Measurements from ENCODE around the gene SPZ1.
"Not testable (repeated sequence)": the region's sequence is repeated elsewhere in the genome, so short reads cannot be mapped to it uniquely, and the experiment has no call there.

SPZ1 gene

GRCh38 chr5:80339116-80339515 is 19.3 kb downstream of the SPZ1 start:
- no peak for DNase-seq (ENCODE audit: low read depth)

GRCh38 chr5:80341016-80341775 is 21.4 kb downstream of the SPZ1 start:
- no peak for DNase-seq (ENCODE audit: low read depth)

DNA sequence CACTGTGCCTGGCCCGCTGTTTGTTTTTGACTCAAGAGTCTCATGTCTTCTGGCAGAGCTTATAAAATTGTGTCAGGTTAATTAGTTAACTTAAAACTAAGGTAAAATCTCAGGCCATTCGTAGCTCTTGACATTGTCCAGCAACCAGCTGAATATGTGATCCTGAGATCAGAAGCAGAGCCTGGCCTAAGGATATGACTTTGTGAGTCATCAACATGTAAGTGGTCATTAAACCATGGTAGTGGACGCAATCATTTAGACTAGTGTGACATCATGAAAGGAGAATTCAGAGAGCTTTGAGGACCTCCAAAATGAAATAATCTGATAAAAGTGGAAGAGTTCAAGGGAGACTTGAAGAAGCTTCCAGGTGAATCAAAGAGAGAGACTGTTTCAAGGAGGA is 23.3 kb downstream of the SPZ1 start:
- no peak for DNase-seq (ENCODE audit: low read depth)

- DNase-seq (ENCODE audit: low read depth): no peak
Measured at GRCh38 chr5:80346055-80346454, 26.3 kb downstream of the SPZ1 start.

GRCh38 chr5:80348171-80348570 is 28.4 kb downstream of the SPZ1 start:
- no peak for DNase-seq (ENCODE audit: low read depth)

GRCh38 chr5:80351019-80351418 is 31.2 kb downstream of the SPZ1 start:
- not testable (repeated sequence) for DNase-seq (ENCODE audit: low read depth)

DNA sequence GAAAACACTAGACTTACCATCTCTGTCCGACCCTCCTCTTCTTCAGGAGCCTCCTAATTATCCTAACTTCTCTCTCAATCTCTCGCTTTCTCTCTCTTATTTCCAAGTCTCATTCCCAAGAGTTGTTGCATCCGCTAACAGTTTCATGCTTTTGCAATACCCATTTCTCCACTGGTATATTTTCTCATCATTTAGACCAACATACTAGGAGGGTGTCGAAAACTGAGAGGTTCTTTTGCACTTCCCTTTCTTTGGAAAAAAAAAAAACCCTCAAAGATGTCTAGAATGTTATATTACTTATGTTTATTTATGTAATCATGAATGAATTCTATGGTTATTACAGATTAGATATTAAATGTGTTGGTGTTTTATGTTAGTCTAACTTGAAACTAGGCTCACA is 35.9 kb downstream of the SPZ1 start:
- no peak for DNase-seq (ENCODE audit: low read depth)

- no peak for DNase-seq (ENCODE audit: low read depth)
Measured at GRCh38 chr5:80357671-80358070, 37.9 kb downstream of the SPZ1 start.

DNA sequence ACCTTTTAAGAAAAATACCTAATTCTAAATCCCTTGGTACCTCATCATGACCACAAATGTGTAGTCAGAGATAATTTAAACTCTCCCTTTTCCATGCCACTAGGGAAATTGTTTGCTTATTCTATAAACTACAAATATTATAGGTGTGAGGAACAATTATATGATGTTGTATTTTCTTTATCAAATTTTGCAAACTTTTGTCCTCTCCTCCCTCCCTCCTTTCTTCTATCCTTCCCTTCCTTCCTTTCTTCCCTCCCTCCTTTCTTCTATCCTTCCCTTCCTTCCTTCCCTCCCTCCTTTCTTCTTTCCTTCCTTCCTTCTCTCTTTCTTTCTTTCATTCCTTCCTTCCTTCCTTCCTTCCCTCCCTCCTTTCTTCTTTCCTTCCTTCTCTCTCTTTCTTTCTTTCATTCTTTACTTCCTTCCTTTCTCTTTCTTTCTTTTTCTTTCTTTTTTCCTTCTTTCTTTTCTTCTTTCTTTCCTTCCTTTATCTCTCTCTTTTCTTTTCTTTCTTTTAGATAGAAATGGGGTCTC is 41.2 kb downstream of the SPZ1 start:
- DNase-seq (ENCODE audit: low read depth): no peak

GRCh38 chr5:80364892-80365291 is 45.1 kb downstream of the SPZ1 start:
- no peak for DNase-seq (ENCODE audit: low read depth)

DNA sequence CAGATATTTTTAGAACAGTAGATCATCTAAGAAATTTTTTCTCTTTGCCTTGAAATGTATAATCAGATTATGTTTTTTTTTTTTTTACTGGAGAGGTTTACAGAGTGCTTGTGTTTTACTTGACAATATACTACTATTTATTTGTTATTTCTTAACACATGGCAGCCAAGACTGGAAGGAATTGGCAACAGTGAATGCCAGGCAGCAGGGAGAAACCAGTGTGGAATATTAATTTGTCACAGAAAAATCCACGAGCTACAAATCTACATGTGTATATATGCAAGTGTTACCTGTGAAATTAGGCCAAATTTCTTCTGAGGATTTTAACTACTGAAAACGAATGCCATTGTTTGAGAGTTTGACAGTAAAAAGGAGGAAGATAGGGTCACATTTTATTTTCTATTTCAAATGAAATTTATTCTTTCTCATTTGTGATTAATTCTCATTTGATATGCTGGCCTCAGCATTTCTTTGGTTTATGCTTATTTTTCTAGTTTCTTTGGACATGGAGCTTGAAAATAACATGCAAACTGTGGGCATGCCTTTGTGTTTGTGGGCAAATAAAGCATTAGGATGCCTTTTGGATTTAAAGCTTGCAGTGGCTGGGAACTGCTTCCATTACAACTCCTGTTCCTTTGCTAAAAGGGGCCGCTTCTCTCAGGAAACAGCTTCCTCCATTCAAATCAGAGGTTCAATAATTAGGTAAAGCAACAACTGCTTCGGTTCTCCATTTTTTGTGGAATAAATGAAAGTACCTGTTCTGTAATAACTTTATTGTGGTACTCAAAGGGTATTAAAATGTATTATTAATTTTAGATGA is 49.1 kb downstream of the SPZ1 start:
- no peak for DNase-seq (ENCODE audit: low read depth)

GRCh38 chr5:80369521-80369920 is 49.7 kb downstream of the SPZ1 start:
- no peak for DNase-seq (ENCODE audit: low read depth)

DNA sequence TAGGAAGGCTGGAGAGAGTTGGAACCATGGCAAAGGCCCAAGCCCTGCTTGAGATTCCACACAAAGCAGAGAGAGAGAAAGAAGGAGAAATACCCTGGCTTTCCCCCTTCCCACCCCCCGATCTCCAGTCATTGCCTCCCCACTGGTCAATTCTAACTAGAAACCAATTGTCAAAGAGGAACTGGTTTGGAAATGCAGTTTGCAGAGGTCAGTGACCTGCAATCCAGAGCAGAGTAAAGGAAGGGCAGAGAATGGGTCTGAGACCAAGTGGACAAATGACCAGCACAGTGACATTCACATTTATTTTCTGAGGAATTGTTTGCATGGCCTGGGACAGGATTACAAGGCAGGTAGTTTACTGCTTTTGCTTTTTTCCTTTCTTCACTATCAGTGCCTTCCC is 50.6 kb downstream of the SPZ1 start:
- DNase-seq (ENCODE audit: low read depth): no peak
